HCT116 (cell line): Measurements from ENCODE around the gene MAP3K10. TPM values are rescaled to one million over a fixed set of nuclear protein-coding genes. Genes with fewer than 3 reads are reported as not detected.

Experiments
- ATAC-seq: fragments of 200-7000 bp; cut with Tn5 transposase; 2 replicates; pipeline ENCODE4 v1.9.1; 2020; ENCODE audit warnings: mild to moderate bottlenecking, moderate library complexity
- BruUV-seq: library from RNA; stranded (reverse); fragments of 400-500 nt; replicated peaks from 2 replicates; lab custom pipeline; 2021; lab: Mats Ljungman, UMichigan
- CTCF ChIA-PET: fragments of 300-600 bp; sonication (Branson Sonifier 250); formaldehyde crosslinking; loops from one replicate; lab custom pipeline; 2021; ENCODE audit warnings: antibody characterized with exemption; lab: Charles Lee
- POLR2A ChIA-PET: fragments of 300-600, 350-600 bp; sonication (Branson Sonifier 250); formaldehyde crosslinking; loops from one replicate; lab custom pipeline; 2021; ENCODE audit warnings: antibody characterized with exemption; lab: Charles Lee
- RAD21 ChIA-PET, 2 experiments: fragments of 300-600 bp; sonication (Branson Sonifier 250); formaldehyde crosslinking; loops; one replicate each; lab custom pipeline; 2023; ENCODE audit warnings: low total read pairs in 2 of 2; ENCODE audit not compliant: uncharacterized antibody in 2 of 2, unreplicated experiment in 2 of 2, low non-redundant PET in 1 of 2; lab: Charles Lee
- DNase-seq: peaks from one replicate; pipeline ENCODE4 v3.0.0-alpha.2; 2010; ENCODE audit warnings: low read depth, low spot score
- H2AFZ ChIP-seq: fragments of 200-600 bp; shearing (Covaris generic), sonication (generic); 2 replicates; pipeline ENCODE4 v1.6.1; 2017; ENCODE audit warnings: low read depth, mixed run types, mixed read lengths, antibody characterized with exemption, low read length; ENCODE audit not compliant: poor library complexity, severe bottlenecking
- H3K27ac ChIP-seq: 2 replicates; pipeline ENCODE4 v1.5.1; 2012; ENCODE audit warnings: low read depth, low read length
- H3K27me3 ChIP-seq: fragments of 200-600 bp; sonication (generic); 2 replicates; pipeline ENCODE4 v1.6.1; 2016; ENCODE audit warnings: mixed run types, low read length, mixed read lengths; ENCODE audit not compliant: insufficient read depth
- H3K36me3 ChIP-seq, 2 experiments: fragments of 200-500 bp in 1 of 2; fragments of 200-600 bp in 1 of 2; sonication (Bioruptor generic) in 1 of 2; sonication (generic) in 1 of 2; 2 replicates each; pipeline versions ENCODE4 v1.5.1 to v1.6.1; 2014 to 2016; ENCODE audit warnings: low read length in 2 of 2, inconsistent platforms in 1 of 2, mixed read lengths in 1 of 2, mixed run types in 1 of 2; ENCODE audit not compliant: insufficient read depth in 2 of 2, control insufficient read depth in 1 of 2
- H3K4me1 ChIP-seq, 2 experiments: fragments of 200-600 bp in 1 of 2; sonication (generic) in 1 of 2; 2 replicates each; pipeline versions ENCODE4 v1.5.1 to v1.6.1; 2012 to 2017; ENCODE audit warnings: low read length in 2 of 2, inconsistent platforms in 1 of 2, mild to moderate bottlenecking in 1 of 2, mixed read lengths in 1 of 2, mixed run types in 1 of 2, moderate library complexity in 1 of 2; ENCODE audit not compliant: insufficient read depth in 2 of 2, control insufficient read depth in 1 of 2
- H3K4me2 ChIP-seq: fragments of 200-600 bp; sonication (generic); 2 replicates; pipeline ENCODE4 v1.6.1; 2017; ENCODE audit warnings: mixed run types, low read length, mixed read lengths
- H3K4me3 ChIP-seq, 2 experiments: fragments of 200-600 bp in 1 of 2; sonication (generic) in 1 of 2; replicated peaks in 1 of 2; 2 replicates each; pipeline ENCODE4 v1.5.1; 2011 to 2016; ENCODE audit warnings: low read length in 2 of 2, control low read depth in 1 of 2, low read depth in 1 of 2, mild to moderate bottlenecking in 1 of 2, mixed read lengths in 1 of 2, mixed run types in 1 of 2
- H3K79me2 ChIP-seq: fragments of 200-600 bp; sonication (generic); 2 replicates; pipeline ENCODE4 v1.6.1; 2017; ENCODE audit warnings: mild to moderate bottlenecking, mixed run types, low read length, moderate library complexity, mixed read lengths; ENCODE audit not compliant: insufficient read depth
- H3K9ac ChIP-seq: fragments of 200-600 bp; sonication (generic); 2 replicates; pipeline ENCODE4 v1.6.1; 2016; ENCODE audit warnings: low read length, mixed read lengths
- H3K9me2 ChIP-seq: fragments of 200-600 bp; sonication (generic), shearing (Covaris generic); 2 replicates; pipeline ENCODE4 v1.6.1; 2017; ENCODE audit warnings: mixed run types, mild to moderate bottlenecking, moderate library complexity; ENCODE audit not compliant: insufficient read depth
- H3K9me3 ChIP-seq, 2 experiments: fragments of 200-500 bp in 1 of 2; fragments of 200-600 bp in 1 of 2; sonication (Bioruptor generic) in 1 of 2; sonication (generic) in 1 of 2; 2 replicates each; pipeline ENCODE4 v1.6.1; 2014 to 2017; ENCODE audit warnings: low read length in 2 of 2, mixed read lengths in 2 of 2, inconsistent platforms in 1 of 2, low read depth in 1 of 2, mild to moderate bottlenecking in 1 of 2, mixed run types in 1 of 2, moderate library complexity in 1 of 2; ENCODE audit not compliant: control insufficient read depth in 1 of 2, insufficient read depth in 1 of 2
- H4K20me1 ChIP-seq: fragments of 200-600 bp; sonication (generic), shearing (Covaris generic); 2 replicates; pipeline ENCODE4 v1.6.1; 2017; ENCODE audit warnings: mixed run types, mild to moderate bottlenecking, moderate library complexity; ENCODE audit not compliant: insufficient read depth
- CBX3 ChIP-seq: IDR thresholded peaks from 2 replicates; pipeline ENCODE4 v1.6.1; 2012; ENCODE audit warnings: low read depth
- EGR1 ChIP-seq: IDR thresholded peaks from 2 replicates; pipeline ENCODE4 v1.6.1; 2012; ENCODE audit warnings: low read depth
- ELF1 ChIP-seq: IDR thresholded peaks from 2 replicates; pipeline ENCODE4 v1.6.1; 2012; ENCODE audit warnings: low read depth, borderline replicate concordance
- EZH2 ChIP-seq: fragments of 200-600 bp; sonication (generic); IDR thresholded peaks from 2 replicates; pipeline ENCODE4 v1.6.1; 2017; ENCODE audit warnings: antibody characterized with exemption, mixed run types
- EZH2phosphoT487 ChIP-seq: fragments of 200-600 bp; IDR thresholded peaks from 2 replicates; pipeline ENCODE4 v1.6.1; 2018; ENCODE audit warnings: antibody characterized with exemption, borderline replicate concordance
- FOSL1 ChIP-seq: IDR thresholded peaks from 2 replicates; pipeline ENCODE4 v1.6.1; 2012; ENCODE audit warnings: low read depth
- POLR2A ChIP-seq: IDR thresholded peaks from 2 replicates; pipeline ENCODE4 v1.7.0; 2011; ENCODE audit warnings: borderline replicate concordance; ENCODE audit not compliant: insufficient read depth, insufficient read length; ENCODE audit errors: extremely low read depth
- POLR2AphosphoS5 ChIP-seq: IDR thresholded peaks from 2 replicates; pipeline ENCODE4 v1.6.1; 2011; ENCODE audit warnings: mild to moderate bottlenecking, low read depth, low read length, moderate library complexity
- SIN3A ChIP-seq: IDR thresholded peaks from 2 replicates; pipeline ENCODE4 v1.6.1; 2012; ENCODE audit warnings: low read depth
- SP1 ChIP-seq: IDR thresholded peaks from 2 replicates; pipeline ENCODE4 v1.6.1; 2012; ENCODE audit warnings: low read depth
- SRF ChIP-seq: IDR thresholded peaks from 2 replicates; pipeline ENCODE4 v1.6.1; 2012; ENCODE audit warnings: low read depth
- TCF7L2 ChIP-seq: IDR thresholded peaks from 2 replicates; pipeline ENCODE4 v1.7.0; 2011; ENCODE audit warnings: borderline replicate concordance, inconsistent platforms; ENCODE audit not compliant: insufficient read depth, insufficient read length; ENCODE audit errors: extremely low read depth
- ZFX ChIP-seq: fragments of 450-650 bp; IDR thresholded peaks from 2 replicates; pipeline ENCODE4 v1.6.1; 2017
- intact Hi-C: fragments of 100-400 bp; cut with micrococcal nuclease; formaldehyde crosslinking; loops from 2 replicates; pipeline ENCODE4 v1.10.0; 2022
- total RNA-seq: library from RNA; stranded (reverse); gene quantifications from one replicate; pipeline ENCODE4 v1.2.1, GENCODE V29; 2021; ENCODE audit not compliant: unreplicated experiment
- TF ChIP-seq, protein P1 (sequence below): IDR thresholded peaks from 2 replicates; pipeline ENCODE4 v1.6.1; 2012
- TF ChIP-seq, protein P2 (sequence below): IDR thresholded peaks from 2 replicates; pipeline ENCODE4 v1.6.1; 2012; ENCODE audit warnings: low read depth

The MAP3K10 gene
- total RNA-seq, 1 experiment from 2014 or later: 17.3 TPM

DNA sequence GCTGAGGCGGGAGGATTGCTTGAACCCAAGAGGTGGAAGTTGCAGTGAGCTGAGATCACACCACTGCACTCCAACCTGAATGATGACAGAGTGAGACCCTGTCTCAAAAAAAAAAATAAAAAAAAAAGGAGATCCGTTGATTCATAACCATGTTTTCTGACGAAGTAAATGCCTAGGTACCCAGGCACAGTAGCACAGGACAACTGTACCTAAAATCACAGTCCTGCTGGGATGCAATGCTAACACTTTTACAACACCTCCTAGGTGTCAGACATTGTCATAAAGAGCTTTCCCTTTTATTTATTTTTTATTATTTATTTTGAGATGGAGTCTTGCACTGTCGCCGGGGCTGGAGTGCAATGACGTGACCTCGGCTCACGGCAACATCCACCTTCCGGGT, 29.4 kb downstream of the MAP3K10 start:
- peak overlapping the region; percentile 72 for H3K27ac ChIP-seq
- no TSS peak for BruUV-seq
- H3K36me3 ChIP-seq: no peaks in the 10 kb centered on the region
- H3K27me3 ChIP-seq: no peaks in the 10 kb centered on the region
- ATAC-seq: no peak
- intact Hi-C loops: loop anchor here (5.0 kb wide), 2 partner anchors 392 to 428 kb away; no protein-coding TSS in a partner anchor
- no peak overlapping the region for H2AFZ ChIP-seq
- peaks cover 45 to 91% of the 10 kb centered on the region in 2 experiments for H3K4me1 ChIP-seq
- H3K9me2 ChIP-seq: no peaks in the 10 kb centered on the region
- ChIA-PET RAD21 (interaction anchor here in 1 of 2 experiments (1.6 kb wide), 1 partner anchor 81 kb away, joined by 4 read pairs; no protein-coding TSS in a partner anchor), CTCF (interaction anchor here (1.1 to 1.9 kb wide), 3 partner anchors 55 to 85 kb away, joined by 3 to 5 read pairs (median 3); no protein-coding TSS in a partner anchor), POLR2A (no interaction called here)
- H3K4me3 ChIP-seq: peak overlapping the region in 1 of 2 experiments; percentile 45; a peak in 1 of 4 replicates
- no peak for DNase-seq
- TF ChIP-seq POLR2AphosphoS5: no peak
- TF ChIP-seq ZFX: no peak
- no peak for TF ChIP-seq SRF
- TF ChIP-seq, protein P1, sequence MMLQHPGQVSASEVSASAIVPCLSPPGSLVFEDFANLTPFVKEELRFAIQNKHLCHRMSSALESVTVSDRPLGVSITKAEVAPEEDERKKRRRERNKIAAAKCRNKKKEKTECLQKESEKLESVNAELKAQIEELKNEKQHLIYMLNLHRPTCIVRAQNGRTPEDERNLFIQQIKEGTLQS: no peak
- TF ChIP-seq TCF7L2: no peak
- TF ChIP-seq, protein P2, sequence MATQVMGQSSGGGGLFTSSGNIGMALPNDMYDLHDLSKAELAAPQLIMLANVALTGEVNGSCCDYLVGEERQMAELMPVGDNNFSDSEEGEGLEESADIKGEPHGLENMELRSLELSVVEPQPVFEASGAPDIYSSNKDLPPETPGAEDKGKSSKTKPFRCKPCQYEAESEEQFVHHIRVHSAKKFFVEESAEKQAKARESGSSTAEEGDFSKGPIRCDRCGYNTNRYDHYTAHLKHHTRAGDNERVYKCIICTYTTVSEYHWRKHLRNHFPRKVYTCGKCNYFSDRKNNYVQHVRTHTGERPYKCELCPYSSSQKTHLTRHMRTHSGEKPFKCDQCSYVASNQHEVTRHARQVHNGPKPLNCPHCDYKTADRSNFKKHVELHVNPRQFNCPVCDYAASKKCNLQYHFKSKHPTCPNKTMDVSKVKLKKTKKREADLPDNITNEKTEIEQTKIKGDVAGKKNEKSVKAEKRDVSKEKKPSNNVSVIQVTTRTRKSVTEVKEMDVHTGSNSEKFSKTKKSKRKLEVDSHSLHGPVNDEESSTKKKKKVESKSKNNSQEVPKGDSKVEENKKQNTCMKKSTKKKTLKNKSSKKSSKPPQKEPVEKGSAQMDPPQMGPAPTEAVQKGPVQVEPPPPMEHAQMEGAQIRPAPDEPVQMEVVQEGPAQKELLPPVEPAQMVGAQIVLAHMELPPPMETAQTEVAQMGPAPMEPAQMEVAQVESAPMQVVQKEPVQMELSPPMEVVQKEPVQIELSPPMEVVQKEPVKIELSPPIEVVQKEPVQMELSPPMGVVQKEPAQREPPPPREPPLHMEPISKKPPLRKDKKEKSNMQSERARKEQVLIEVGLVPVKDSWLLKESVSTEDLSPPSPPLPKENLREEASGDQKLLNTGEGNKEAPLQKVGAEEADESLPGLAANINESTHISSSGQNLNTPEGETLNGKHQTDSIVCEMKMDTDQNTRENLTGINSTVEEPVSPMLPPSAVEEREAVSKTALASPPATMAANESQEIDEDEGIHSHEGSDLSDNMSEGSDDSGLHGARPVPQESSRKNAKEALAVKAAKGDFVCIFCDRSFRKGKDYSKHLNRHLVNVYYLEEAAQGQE: no peak
- TF ChIP-seq CBX3: no peak
- TF ChIP-seq EZH2: no peak
- no peak for TF ChIP-seq FOSL1
- no peak for TF ChIP-seq EZH2phosphoT487
- no peak for TF ChIP-seq POLR2A
- TF ChIP-seq EGR1: no peak
- no peak for TF ChIP-seq SIN3A
- TF ChIP-seq SP1: no peak
- TF ChIP-seq ELF1: no peak
- no peaks in the 10 kb centered on the region for H3K9me3 ChIP-seq
- no peaks in the 10 kb centered on the region for H4K20me1 ChIP-seq
- peaks cover 6% of the 10 kb centered on the region; the same call in 1 of the 2 replicates for H3K79me2 ChIP-seq
- H3K9ac ChIP-seq: peak overlapping the region; percentile 55
- H3K4me2 ChIP-seq: peak overlapping the region; percentile 76
